Measurements from ENCODE around the gene IL17C.

- TF ChIP-seq, protein P1, sequence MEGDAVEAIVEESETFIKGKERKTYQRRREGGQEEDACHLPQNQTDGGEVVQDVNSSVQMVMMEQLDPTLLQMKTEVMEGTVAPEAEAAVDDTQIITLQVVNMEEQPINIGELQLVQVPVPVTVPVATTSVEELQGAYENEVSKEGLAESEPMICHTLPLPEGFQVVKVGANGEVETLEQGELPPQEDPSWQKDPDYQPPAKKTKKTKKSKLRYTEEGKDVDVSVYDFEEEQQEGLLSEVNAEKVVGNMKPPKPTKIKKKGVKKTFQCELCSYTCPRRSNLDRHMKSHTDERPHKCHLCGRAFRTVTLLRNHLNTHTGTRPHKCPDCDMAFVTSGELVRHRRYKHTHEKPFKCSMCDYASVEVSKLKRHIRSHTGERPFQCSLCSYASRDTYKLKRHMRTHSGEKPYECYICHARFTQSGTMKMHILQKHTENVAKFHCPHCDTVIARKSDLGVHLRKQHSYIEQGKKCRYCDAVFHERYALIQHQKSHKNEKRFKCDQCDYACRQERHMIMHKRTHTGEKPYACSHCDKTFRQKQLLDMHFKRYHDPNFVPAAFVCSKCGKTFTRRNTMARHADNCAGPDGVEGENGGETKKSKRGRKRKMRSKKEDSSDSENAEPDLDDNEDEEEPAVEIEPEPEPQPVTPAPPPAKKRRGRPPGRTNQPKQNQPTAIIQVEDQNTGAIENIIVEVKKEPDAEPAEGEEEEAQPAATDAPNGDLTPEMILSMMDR (IDR thresholded peaks at IDR 0.05; ENCODE audit: insufficient read depth, low read length, poor library complexity, severe bottlenecking) = no peak
- TF ChIP-seq EZH2phosphoT487 (conservative IDR thresholded peaks at IDR 0.05; ENCODE audit: low read length) = no peak
Observed at GRCh38 chr16:88649924-88650748, 11.8 kb downstream of the IL17C start.

All from SU-DHL-6 (cell line).